HG02642 (cell line): ENCODE measurements around the gene SLC35A5.
A peak's percentile ranks its signal among the peaks of the same experiment; 100 is the strongest.
"Not testable (repeated sequence)": the region's sequence is repeated elsewhere in the genome, so short reads cannot be mapped to it uniquely, and the experiment has no call there.

Source experiments
- ATAC-seq: cut with Tn5 transposase; IDR thresholded peaks from one replicate; pipeline ENCODE4 v1.9.1; 2021; ENCODE audit warnings: mild to moderate bottlenecking; ENCODE audit not compliant: unreplicated experiment, poor library complexity

The SLC35A5 gene, protein sequence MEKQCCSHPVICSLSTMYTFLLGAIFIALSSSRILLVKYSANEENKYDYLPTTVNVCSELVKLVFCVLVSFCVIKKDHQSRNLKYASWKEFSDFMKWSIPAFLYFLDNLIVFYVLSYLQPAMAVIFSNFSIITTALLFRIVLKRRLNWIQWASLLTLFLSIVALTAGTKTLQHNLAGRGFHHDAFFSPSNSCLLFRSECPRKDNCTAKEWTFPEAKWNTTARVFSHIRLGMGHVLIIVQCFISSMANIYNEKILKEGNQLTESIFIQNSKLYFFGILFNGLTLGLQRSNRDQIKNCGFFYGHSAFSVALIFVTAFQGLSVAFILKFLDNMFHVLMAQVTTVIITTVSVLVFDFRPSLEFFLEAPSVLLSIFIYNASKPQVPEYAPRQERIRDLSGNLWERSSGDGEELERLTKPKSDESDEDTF

GRCh38 chr3:112561734-112562529 lies at the start of gene SLC35A5, which contains the start of gene ATG3:
Gene SLC35A5, plus strand, starts transcription at chr3:112562045. Its CDS starts 1,359 bp downstream, at chr3:112563404.
Gene ATG3, minus strand, starts transcription at chr3:112561962. Its CDS starts 434 bp downstream, at chr3:112561528.
- peak; percentile 84 for ATAC-seq

DNA sequence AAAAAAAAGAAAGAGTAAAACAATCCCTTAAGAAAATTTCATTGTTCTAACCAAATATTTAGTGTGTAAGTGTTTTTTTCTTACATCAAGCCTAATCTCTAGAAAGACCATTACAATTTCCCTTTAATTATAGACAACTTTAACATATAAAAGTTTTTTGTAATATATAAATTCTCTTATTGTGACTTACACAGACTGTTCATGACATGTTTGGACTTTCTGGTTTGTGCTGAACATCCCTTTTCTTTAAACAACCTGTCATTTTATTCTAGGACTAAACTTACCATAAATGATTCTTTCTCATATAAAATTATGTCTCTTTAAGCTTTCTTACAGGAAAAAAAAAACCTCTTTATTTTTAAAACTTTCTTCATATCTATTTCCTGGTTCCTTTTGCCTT lies 49.5 kb upstream of the SLC35A5 start:
- no peak for ATAC-seq

GRCh38 chr3:112514527-112515128 lies 47.2 kb upstream of the SLC35A5 start:
- ATAC-seq, result peak; percentile 100

DNA sequence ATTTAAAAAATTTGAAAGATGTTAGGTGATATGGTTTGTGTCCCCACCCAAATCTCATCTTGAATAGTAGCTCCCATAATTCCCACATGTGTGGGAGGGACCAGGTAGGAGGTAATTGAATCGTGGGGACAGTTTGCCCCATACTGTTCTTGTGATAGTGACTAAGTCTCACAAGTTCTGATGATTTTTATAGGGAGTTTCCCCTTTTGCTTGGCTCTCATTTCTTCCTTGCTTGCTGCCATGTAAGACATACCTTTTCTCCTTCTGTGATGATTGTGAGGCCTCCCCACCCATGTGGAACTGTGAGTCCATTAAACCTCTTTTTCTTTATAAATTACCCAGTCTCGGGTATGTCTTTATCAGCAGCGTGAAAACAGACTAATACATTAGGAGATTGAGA lies 42.9 kb upstream of the SLC35A5 start:
- ATAC-seq, result not testable (repeated sequence)

DNA sequence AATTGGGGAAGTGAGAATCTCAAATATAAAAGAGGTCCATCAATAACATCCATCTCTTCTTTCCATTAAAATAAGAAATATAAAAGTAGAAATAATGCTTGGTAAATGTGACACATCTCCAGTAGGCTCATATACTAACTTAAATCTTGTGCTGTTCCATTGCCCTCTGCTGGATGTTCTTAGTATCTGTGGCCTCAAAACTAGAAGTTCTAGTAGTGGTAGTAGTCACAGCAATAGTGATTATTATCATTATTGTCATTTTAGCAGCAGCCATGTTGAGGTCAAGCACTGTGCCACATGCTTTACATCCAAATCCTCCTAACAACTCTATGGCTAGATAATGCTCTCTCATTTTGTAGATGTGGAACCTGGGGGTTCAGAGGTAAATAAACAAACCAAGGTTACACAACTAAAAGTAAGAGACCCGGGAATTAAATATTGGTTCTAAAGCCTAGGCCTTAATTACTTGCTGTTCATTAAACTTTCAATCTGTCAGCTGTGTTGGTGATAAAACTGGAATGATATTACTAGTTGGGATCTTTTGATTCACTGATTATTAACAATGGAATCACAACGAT lies 42.3 kb upstream of the SLC35A5 start:
- ATAC-seq, result peak; percentile 64

GRCh38 chr3:112524127-112524526 lies 37.7 kb upstream of the SLC35A5 start:
- not testable (repeated sequence) for ATAC-seq

DNA sequence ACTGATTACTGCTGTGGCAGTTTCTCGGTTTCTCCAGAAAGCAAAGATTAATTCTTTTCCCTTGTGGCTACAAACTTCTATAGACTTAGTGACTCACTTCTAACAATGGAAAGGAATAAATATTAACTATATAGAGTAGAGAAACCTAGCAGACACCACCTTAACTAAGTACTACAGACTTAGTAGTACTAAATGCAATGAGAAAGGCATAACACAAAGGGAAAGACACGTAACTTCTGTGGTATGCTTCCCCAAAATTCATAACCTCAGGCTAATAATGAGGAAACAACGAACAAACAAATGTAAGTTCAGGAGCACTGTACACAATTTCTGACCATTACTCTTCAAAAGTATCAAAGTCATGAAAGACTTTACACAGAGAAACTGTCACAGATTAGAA lies 31.3 kb upstream of the SLC35A5 start:
- ATAC-seq, result no peak

DNA sequence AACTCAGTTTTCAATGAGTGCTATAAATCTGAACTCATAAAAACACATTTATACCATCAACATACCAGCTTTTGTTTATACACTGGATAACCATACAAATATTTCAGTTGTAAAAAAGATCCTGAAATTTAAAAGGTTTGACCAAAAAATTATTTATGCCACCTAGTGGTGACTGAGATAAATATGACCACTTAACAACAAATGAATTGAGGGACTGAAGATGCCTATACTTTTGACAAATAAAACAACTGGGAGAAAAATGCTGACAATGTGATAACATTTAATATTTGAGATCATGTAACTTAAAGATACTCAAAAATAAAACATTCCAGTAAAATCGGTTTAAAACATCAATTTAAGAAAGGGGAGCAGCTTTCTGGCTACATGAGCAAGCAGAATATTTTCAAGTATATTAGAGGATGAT lies 30.5 kb upstream of the SLC35A5 start:
- no peak for ATAC-seq

GRCh38 chr3:112539825-112540650 lies 21.8 kb upstream of the SLC35A5 start:
- peak; percentile 91 for ATAC-seq

DNA sequence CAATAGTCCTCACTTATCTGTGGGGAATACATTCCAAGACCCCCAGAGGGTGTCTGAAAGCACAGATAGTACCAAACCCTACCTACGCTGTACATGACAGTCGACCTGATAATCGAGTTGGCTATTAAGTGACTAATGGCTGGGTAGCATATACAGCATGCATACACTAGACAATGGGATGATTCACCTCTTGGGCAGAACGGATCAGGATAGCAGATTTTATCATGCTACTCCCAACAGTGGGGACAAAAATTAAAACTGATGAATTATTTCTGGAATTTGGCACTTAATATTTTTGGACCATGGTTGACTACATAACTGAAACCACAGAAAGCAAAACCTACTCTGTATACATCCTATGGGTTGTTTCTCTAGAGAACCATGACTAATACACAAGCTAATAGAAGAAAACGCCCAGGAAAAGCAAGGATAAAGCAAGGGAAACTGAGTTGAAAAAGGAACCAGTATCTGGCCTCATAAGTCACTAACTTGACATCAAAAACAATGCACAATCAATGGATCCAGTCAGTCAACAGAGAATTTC lies 15.6 kb upstream of the SLC35A5 start:
- ATAC-seq, result no peak

GRCh38 chr3:112550859-112551258 lies 11.0 kb upstream of the SLC35A5 start:
- ATAC-seq, result no peak

DNA sequence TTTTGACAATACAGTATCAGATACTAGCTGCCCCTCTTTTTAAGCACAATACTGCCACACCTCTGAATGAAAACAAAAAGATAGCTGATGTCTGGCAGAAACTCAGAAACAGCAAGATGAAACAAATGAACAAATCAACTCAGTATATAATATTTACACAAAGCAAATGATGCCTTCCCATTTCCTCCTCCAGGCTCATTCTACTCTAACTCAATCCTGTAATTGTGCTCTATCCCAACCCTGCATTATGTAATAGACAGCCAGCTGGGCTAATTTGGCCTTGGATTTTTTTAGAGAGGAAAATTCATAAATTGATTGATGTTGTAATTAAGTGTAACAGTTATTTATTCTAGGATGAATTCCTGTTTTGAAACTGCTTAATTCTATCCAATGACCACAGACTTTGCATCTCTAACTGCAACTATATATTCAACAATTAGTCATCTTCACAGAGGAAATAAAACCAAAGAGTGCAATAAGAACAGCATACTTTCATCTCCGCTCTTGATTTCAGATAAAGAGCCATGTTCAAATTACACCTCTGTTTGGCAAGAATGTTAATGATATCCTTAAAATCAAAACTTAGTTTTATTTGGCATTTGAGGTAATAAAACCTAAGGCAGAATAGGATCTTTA lies 6.2 kb upstream of the SLC35A5 start:
- no peak for ATAC-seq

DNA sequence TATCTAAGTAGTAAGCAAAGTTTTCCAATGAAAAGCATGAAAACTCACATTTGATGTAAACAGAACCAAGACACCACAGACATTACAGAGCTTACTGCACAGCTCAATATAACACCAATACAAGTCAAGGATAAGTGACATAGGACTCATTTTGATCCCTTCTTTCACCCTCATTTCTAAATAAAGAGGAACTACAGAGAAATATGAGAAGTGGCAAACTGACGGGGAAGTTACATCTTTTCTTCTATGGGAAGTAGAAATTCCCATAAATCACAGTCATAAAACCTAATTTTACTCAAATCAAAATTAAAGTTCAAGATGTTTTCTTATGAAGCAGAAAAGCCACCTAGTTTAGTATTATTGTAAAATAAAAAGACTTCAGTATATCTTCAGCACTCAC lies 3.9 kb upstream of the SLC35A5 start:
- ATAC-seq, result no peak

- ATAC-seq, result no peak
Measured at GRCh38 chr3:112560307-112560706, 1.5 kb upstream of the SLC35A5 start.

DNA sequence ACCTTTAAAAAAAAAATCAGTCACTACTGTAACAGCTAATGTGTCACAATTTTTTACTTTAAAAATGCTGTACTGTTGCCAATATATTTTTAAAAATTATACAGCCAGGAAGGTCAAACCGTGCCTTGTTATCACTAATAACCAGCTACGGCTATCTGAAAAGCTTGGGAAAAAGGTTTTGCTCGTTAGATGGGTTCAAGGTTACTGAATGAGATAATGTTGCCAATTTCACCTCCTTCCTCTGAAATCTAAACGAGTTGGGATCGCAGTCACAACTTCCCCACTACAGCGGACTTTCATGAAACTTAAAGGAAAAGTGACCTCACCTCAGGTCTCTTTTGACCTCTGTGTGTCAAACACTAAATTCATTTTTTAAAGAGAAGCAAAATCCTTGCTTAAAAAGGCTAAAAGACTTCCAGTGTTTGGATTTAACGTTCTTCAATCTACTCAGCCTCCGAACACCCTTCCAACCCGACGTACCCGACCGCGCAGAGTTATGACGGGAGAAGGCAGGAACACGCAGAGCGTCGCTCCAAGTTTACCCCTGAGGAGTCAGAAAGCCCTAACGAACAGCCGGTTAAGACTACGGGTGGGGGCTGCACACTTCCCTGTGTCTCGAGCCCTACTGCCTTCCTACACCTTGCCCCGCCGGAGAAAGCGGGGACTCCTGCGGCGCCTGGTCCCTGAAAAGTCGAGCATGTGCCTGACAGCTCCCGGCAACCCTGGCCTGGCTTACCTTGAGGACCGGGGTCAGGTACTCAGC lies 943 bp upstream of the SLC35A5 start:
- ATAC-seq, result peak; percentile 27

DNA sequence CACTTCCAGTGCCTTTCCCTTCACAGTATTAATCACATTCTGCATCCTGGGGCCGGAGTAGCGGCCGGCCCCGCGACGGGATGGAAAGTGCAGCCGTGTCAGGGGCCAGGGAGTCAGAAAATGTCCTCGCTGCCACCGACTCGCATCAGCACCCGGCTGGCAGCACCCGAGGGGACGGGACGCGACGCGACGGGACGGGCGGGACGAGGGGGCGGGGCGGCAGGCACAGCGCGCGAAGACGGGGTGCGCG lies 436 bp upstream of the SLC35A5 start:
- peak; percentile 59 for ATAC-seq

GRCh38 chr3:112564247-112564939 lies 2.5 kb downstream of the SLC35A5 start:
- not testable (repeated sequence) for ATAC-seq

- no peak for ATAC-seq
Measured at GRCh38 chr3:112564940-112565305, 3.1 kb downstream of the SLC35A5 start.
